ENCODE measurements around the gene PRDM16.

DNA sequence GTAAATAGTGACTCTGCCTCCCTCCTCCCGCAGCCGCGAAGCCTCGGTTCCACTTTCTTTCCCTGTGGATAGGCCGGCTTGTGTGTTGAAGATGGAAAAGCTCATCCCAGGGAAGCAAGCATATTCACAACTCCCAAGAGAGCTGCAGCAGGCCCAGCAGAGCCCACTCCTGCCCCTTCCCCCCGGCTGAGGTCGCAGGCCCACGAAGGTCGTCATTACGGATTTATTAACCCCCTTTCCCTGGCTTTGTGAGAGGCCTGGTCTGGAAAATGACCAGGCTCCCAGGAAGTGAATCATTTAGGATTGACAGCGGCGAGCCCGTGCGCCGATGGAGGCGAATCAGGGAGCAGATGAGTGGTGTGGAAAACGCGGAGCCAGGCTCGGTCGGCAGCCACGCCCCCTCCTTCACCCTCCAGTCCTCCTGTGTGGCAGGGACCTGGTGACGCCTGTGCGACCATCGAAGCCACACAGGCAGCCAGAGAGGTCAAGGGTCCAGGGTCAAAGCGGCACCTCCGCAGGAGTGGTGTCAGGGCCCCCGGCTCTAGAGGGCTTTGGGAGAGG lies 93.4 kb downstream of the PRDM16 start:
- TF ChIP-seq TAF1 (IDR thresholded peaks at IDR 0.05; ENCODE audit: low read depth) (no peak), EP300 (conservative IDR thresholded peaks at IDR 0.05; ENCODE audit: poor library complexity, severe bottlenecking) (no peak), RAD21 (conservative IDR thresholded peaks at IDR 0.05) (no peak), SMC3 (conservative IDR thresholded peaks at IDR 0.05; ENCODE audit: poor library complexity) (no peak)
- TF ChIP-seq, protein P1, sequence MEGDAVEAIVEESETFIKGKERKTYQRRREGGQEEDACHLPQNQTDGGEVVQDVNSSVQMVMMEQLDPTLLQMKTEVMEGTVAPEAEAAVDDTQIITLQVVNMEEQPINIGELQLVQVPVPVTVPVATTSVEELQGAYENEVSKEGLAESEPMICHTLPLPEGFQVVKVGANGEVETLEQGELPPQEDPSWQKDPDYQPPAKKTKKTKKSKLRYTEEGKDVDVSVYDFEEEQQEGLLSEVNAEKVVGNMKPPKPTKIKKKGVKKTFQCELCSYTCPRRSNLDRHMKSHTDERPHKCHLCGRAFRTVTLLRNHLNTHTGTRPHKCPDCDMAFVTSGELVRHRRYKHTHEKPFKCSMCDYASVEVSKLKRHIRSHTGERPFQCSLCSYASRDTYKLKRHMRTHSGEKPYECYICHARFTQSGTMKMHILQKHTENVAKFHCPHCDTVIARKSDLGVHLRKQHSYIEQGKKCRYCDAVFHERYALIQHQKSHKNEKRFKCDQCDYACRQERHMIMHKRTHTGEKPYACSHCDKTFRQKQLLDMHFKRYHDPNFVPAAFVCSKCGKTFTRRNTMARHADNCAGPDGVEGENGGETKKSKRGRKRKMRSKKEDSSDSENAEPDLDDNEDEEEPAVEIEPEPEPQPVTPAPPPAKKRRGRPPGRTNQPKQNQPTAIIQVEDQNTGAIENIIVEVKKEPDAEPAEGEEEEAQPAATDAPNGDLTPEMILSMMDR (IDR thresholded peaks at IDR 0.05; ENCODE audit: poor library complexity, severe bottlenecking): no peak

Measured in neural cell (in vitro differentiated cells).